GM23338 (cell line): ENCODE results near the gene HYAL2.
"Not testable (repeated sequence)": the region's sequence is repeated elsewhere in the genome, so short reads cannot be mapped to it uniquely, and the experiment has no call there.

Experiments
- CREB1 ChIP-seq: fragments of 250-450 bp; sonication (Bioruptor Pico); IDR thresholded peaks from 2 replicates; pipeline ENCODE4 v1.5.0; 2020; ENCODE audit warnings: low read depth, mild to moderate bottlenecking, moderate library complexity
- CTCF ChIP-seq, 2 experiments: fragments of 200-600 bp in 1 of 2; sonication (generic) in 1 of 2; conservative IDR thresholded peaks; 2 replicates each; pipeline versions ENCODE4 v1.5.1 to v1.6.1; 2016 to 2017; ENCODE audit warnings: antibody characterized with exemption in 2 of 2, low read depth in 2 of 2, mild to moderate bottlenecking in 2 of 2, moderate library complexity in 1 of 2
- EZH2 ChIP-seq: fragments of 200-600 bp; sonication (generic); IDR thresholded peaks from one replicate; pipeline ENCODE4 v1.8.0; 2017; ENCODE audit warnings: antibody characterized with exemption, mild to moderate bottlenecking, low read depth; ENCODE audit not compliant: unreplicated experiment
- POLR2AphosphoS5 ChIP-seq: IDR thresholded peaks from 2 replicates; pipeline ENCODE4 v1.6.1; 2016; ENCODE audit warnings: antibody characterized with exemption, low read depth
- REST ChIP-seq: IDR thresholded peaks from one replicate; pipeline ENCODE4 v1.6.1; 2018; ENCODE audit warnings: antibody characterized with exemption; ENCODE audit not compliant: unreplicated experiment
- STAT1 ChIP-seq: IDR thresholded peaks from one replicate; pipeline ENCODE4 v1.6.1; 2016; ENCODE audit warnings: antibody characterized with exemption; ENCODE audit not compliant: unreplicated experiment

GRCh38 chr3:50312041-50312440 is 10.5 kb downstream of the HYAL2 start:
- not testable (repeated sequence) for TF ChIP-seq CTCF (conservative IDR thresholded peaks at IDR 0.05; ENCODE audit: low read depth in 2 of 2); CREB1; REST; EZH2; POLR2AphosphoS5; STAT1
